Endodermal cell (in vitro differentiated cells): ENCODE data around the gene COLGALT1. TPM values are rescaled to one million over a fixed set of nuclear protein-coding genes. Genes with fewer than 3 reads are reported as not detected.

Source experiments
- DNase-seq: peaks from one replicate; pipeline ENCODE4 v3.0.0-alpha.2; 2017
- H3K27ac ChIP-seq: 2 replicates; pipeline ENCODE4 v1.5.1; 2013; ENCODE audit warnings: mild to moderate bottlenecking, low read depth, low read length, moderate library complexity
- H3K27me3 ChIP-seq: 2 replicates; pipeline ENCODE4 v1.6.1; 2013; ENCODE audit warnings: mild to moderate bottlenecking, low read length, moderate library complexity; ENCODE audit not compliant: insufficient read depth, control insufficient read depth, poor library complexity, severe bottlenecking
- H3K36me3 ChIP-seq: 2 replicates; pipeline ENCODE4 v1.7.0; 2013; ENCODE audit warnings: mild to moderate bottlenecking, low read length, moderate library complexity; ENCODE audit not compliant: control insufficient read depth, insufficient read depth
- H3K4me1 ChIP-seq: one replicate; pipeline ENCODE4 v1.7.0; 2013; ENCODE audit warnings: low read length; ENCODE audit not compliant: control insufficient read depth, insufficient read depth
- H3K4me3 ChIP-seq: 2 replicates; pipeline ENCODE4 v1.5.1; 2013; ENCODE audit warnings: mild to moderate bottlenecking, low read length, moderate library complexity
- H3K9ac ChIP-seq: 2 replicates; pipeline ENCODE4 v1.6.1; 2013; ENCODE audit warnings: mild to moderate bottlenecking, low read length, moderate library complexity; ENCODE audit not compliant: poor library complexity, severe bottlenecking; ENCODE audit errors: extremely low read depth
- H3K9me3 ChIP-seq: 2 replicates; pipeline ENCODE4 v1.6.1; 2013; ENCODE audit warnings: mild to moderate bottlenecking, low read length, moderate library complexity; ENCODE audit not compliant: control insufficient read depth
- H3K27ac Mint-ChIP-seq: 2 replicates; pipeline ENCODE4 v1.8.0; 2020; ENCODE audit warnings: mixed read lengths
- H3K27me3 Mint-ChIP-seq: 2 replicates; pipeline ENCODE4 v1.8.0; 2021; ENCODE audit warnings: mild to moderate bottlenecking, mixed read lengths; ENCODE audit not compliant: insufficient read depth
- H3K36me3 Mint-ChIP-seq: 2 replicates; pipeline ENCODE4 v1.8.0; 2020; ENCODE audit warnings: low read depth, mixed read lengths
- H3K4me1 Mint-ChIP-seq: 2 replicates; pipeline ENCODE4 v1.8.0; 2020; ENCODE audit warnings: mixed read lengths
- H3K4me3 Mint-ChIP-seq: 2 replicates; pipeline ENCODE4 v1.8.0; 2020; ENCODE audit warnings: mild to moderate bottlenecking, moderate library complexity, mixed read lengths
- H3K9me3 Mint-ChIP-seq: 2 replicates; pipeline ENCODE4 v1.8.0; 2020; ENCODE audit warnings: mild to moderate bottlenecking, mixed read lengths
- WGBS, 2 experiments: methylation state at CpG; one replicate each; pipeline versions ENCODE4 v1.1.5 to v1.1.7; 2013; ENCODE audit warnings: missing lambda C conversion rate in 2 of 2, mixed read lengths in 1 of 2; ENCODE audit not compliant: insufficient coverage in 1 of 2, insufficient read length in 1 of 2; 5-methylcytosine and 5-hydroxymethylcytosine counted together
- total RNA-seq, 2 donors: library from RNA; stranded (reverse); fragmentation: NEBNext Ultra II Directional in 1 of 2; extraction: Animal tissue kit (Norgen Biotek cat#: 25700) in 1 of 2; gene quantifications; 2 replicates in 1 of 2; 3 replicates in 1 of 2; pipeline ENCODE4 v1.2.1, GENCODE V29; 2021
- TF ChIP-seq, protein P1 (sequence below): fragments of 200-600 bp; sonication (generic); conservative IDR thresholded peaks from 2 replicates; pipeline ENCODE4 v1.5.0; 2021; ENCODE audit warnings: antibody characterized with exemption, mild to moderate bottlenecking

Gene COLGALT1
- total RNA-seq, 2 donors from 2014 or later, result 61.2 to 68.3 TPM

DNA sequence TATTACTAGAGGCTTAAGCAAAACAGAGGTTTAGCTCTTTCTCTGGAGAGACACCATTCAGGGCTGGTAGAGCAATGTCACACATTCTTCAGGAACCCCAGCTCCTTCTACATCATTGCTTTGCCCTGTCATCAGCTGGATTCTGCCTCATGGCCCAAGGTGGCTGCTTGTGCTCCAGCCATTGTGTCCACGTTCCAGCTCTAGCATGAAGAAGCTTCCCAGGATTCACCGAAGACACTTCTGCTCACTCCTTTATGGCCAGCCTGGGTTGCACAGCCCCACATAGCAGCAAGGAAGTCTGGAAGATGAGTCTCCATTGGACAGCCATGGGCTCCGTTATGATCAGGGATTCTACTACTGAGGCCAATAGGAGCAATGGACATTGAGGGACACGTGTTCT, 30.8 kb upstream of the COLGALT1 start:
- Histone ChIP-seq H3K4me1 (no peaks in the 10 kb centered on the region), H3K27me3 (no peaks in the 10 kb centered on the region), H3K9me3 (no peaks in the 10 kb centered on the region), H3K4me3 (no peak overlapping the region), H3K27ac (no peak overlapping the region), H3K36me3 (peaks cover 4% of the 10 kb centered on the region), H3K9ac (no peak overlapping the region)
- Mint-ChIP-seq H3K36me3 (peaks cover 12% of the 10 kb centered on the region), H3K4me1 (no peaks in the 10 kb centered on the region), H3K27ac (no peak overlapping the region), H3K27me3 (peaks cover 3% of the 10 kb centered on the region), H3K4me3 (no peak overlapping the region), H3K9me3 (peaks cover 12% of the 10 kb centered on the region)
- DNase-seq, result peak; percentile 38
- TF ChIP-seq, protein P1, sequence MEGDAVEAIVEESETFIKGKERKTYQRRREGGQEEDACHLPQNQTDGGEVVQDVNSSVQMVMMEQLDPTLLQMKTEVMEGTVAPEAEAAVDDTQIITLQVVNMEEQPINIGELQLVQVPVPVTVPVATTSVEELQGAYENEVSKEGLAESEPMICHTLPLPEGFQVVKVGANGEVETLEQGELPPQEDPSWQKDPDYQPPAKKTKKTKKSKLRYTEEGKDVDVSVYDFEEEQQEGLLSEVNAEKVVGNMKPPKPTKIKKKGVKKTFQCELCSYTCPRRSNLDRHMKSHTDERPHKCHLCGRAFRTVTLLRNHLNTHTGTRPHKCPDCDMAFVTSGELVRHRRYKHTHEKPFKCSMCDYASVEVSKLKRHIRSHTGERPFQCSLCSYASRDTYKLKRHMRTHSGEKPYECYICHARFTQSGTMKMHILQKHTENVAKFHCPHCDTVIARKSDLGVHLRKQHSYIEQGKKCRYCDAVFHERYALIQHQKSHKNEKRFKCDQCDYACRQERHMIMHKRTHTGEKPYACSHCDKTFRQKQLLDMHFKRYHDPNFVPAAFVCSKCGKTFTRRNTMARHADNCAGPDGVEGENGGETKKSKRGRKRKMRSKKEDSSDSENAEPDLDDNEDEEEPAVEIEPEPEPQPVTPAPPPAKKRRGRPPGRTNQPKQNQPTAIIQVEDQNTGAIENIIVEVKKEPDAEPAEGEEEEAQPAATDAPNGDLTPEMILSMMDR, result no peak
- 90 to 100% methylated on average over 4 of the region's 4 CpGs for WGBS, 2 experiments

DNA sequence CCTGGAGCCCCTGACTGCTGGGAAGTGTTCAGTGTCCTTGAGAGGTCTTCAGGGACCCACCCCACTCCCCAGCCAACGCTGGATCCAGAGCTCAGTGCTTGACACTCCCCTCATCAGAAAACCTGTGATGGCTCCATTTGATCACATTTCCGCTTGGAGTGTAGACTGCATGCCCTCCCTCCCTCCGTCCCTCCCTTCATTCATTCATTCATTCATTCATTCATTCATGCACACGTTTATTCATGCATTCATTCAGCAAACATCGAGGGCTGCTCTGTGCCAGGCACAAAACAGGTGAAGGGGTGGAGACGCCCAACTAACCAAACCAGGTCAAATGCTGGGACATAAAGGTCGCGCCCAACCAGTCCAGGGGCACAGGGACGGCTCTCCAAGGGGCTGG, 30.3 kb upstream of the COLGALT1 start:
- H3K27me3 ChIP-seq, result no peaks in the 10 kb centered on the region
- WGBS, 2 experiments, result 87 to 92% methylated on average over 8 to 9 of the region's 9 CpGs
- Mint-ChIP-seq H3K4me1 (no peaks in the 10 kb centered on the region), H3K27ac (no peak overlapping the region), H3K9me3 (peaks cover 12% of the 10 kb centered on the region), H3K36me3 (peaks cover 8% of the 10 kb centered on the region), H3K4me3 (no peak overlapping the region), H3K27me3 (peaks cover 3% of the 10 kb centered on the region)
- no peaks in the 10 kb centered on the region for H3K4me1 ChIP-seq
- peak; percentile 36 for DNase-seq
- no peak overlapping the region for H3K9ac ChIP-seq
- no peaks in the 10 kb centered on the region for H3K9me3 ChIP-seq
- no peak overlapping the region for H3K27ac ChIP-seq
- H3K36me3 ChIP-seq, result no peaks in the 10 kb centered on the region
- TF ChIP-seq, protein P1, result no peak
- H3K4me3 ChIP-seq, result no peak overlapping the region

DNA sequence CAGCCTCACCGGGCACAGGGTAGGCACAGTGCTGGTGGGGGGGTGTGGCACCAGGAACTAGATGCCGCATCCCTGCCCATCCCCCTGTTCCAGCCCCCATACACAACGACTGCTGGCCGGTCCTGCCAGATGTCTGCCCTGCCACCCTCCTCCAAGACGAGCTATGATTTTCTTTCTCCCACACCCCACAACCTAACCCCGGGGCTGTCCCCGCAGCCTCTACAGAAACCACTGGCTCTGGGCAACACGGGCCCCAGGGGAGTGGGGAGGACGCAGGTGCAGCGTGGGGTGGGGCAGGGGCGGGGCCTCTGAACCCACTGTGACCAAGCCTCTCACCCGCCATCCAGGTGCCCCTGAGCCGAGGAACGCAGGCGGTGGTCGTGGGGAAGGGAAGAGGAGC, 28.5 kb upstream of the COLGALT1 start:
- H3K27me3 Mint-ChIP-seq, result peaks cover 3% of the 10 kb centered on the region
- H3K27ac Mint-ChIP-seq, result no peak overlapping the region
- H3K4me1 Mint-ChIP-seq, result no peaks in the 10 kb centered on the region
- no peak overlapping the region for H3K9ac ChIP-seq
- TF ChIP-seq, protein P1, result no peak
- no peaks in the 10 kb centered on the region for H3K4me1 ChIP-seq
- H3K27ac ChIP-seq, result no peak overlapping the region
- DNase-seq, result no peak
- H3K4me3 ChIP-seq, result no peak overlapping the region
- WGBS, 2 experiments, result 60 to 84% methylated on average over 1 to 16 of the region's 16 CpGs
- no peak overlapping the region for H3K4me3 Mint-ChIP-seq
- no peaks in the 10 kb centered on the region for H3K27me3 ChIP-seq
- no peaks in the 10 kb centered on the region for H3K36me3 ChIP-seq
- no peaks in the 10 kb centered on the region for H3K9me3 ChIP-seq
- peaks cover 3% of the 10 kb centered on the region for H3K36me3 Mint-ChIP-seq
- peaks cover 12% of the 10 kb centered on the region for H3K9me3 Mint-ChIP-seq
